Peyer's patch (tissue), 4 donors: ENCODE results near the gene EVL. TPM values are rescaled to one million over a fixed set of nuclear protein-coding genes. Genes with fewer than 3 reads are reported as not detected.

ENCODE experiments used
- DNase-seq, 3 donors: peaks; one replicate each; pipeline ENCODE4 v3.0.0-alpha.2; 2017 to 2019
- H3K27ac ChIP-seq, 4 donors: fragments of 200-600 bp; sonication (generic); one replicate each; pipeline ENCODE4 v1.5.1; 2016 to 2019
- H3K27me3 ChIP-seq, 2 donors: fragments of 200-600 bp; sonication (generic); one replicate each; pipeline ENCODE4 v1.5.1; 2019
- H3K36me3 ChIP-seq, 3 donors: fragments of 200-600 bp; sonication (generic); one replicate each; pipeline ENCODE4 v1.5.1; 2016 to 2019
- H3K4me1 ChIP-seq, 4 donors: fragments of 200-600 bp; sonication (generic); one replicate each; pipeline ENCODE4 v1.5.1; 2016 to 2019
- H3K4me3 ChIP-seq, 4 donors: fragments of 200-600 bp; sonication (generic); 1 replicate in 3 of 4; 2 replicates in 1 of 4; pipeline ENCODE4 v1.5.1; 2016 to 2019; ENCODE audit warnings: mild to moderate bottlenecking in 1 of 4
- H3K9me3 ChIP-seq, 4 donors: fragments of 200-600 bp; sonication (generic); one replicate each; pipeline ENCODE4 v1.5.1; 2016 to 2019; ENCODE audit warnings: mild to moderate bottlenecking in 1 of 4
- CTCF ChIP-seq, 6 experiments: fragments of 450-650 bp in 4 of 6; fragments of 200-600 bp in 2 of 6; sonication (generic) in 1 of 6; IDR thresholded peaks; one replicate each; pipeline ENCODE4 v1.5.1; 2017 to 2019; ENCODE audit warnings: antibody characterized with exemption in 6 of 6, mild to moderate bottlenecking in 3 of 6, moderate library complexity in 1 of 6
- POLR2A ChIP-seq, 2 donors: fragments of 450-650 bp; IDR thresholded peaks; one replicate each; pipeline ENCODE4 v1.5.1; 2017; ENCODE audit warnings: antibody characterized with exemption in 2 of 2, mild to moderate bottlenecking in 2 of 2, moderate library complexity in 2 of 2
- total RNA-seq, 4 donors: library from RNA; depleted of rRNA; stranded (reverse); fragments of >200 nt; gene quantifications; one replicate each; pipeline ENCODE4 v1.1.0, GENCODE V29; 2016

EVL gene
- total RNA-seq, 4 donors from 2014 or later, result 44.9 to 409 (median 110) TPM

- peak overlapping the region; percentile 76 to 95 (median 88) for H3K27ac ChIP-seq
- H3K4me3 ChIP-seq, result peak overlapping the region in 1 of 4 donors; percentile 21
- H3K36me3 ChIP-seq, result peaks cover 0 to 15% (median 0%) of the 10 kb centered on the region in 3 donors
- peaks cover 13 to 98% (median 31%) of the 10 kb centered on the region in 4 donors for H3K4me1 ChIP-seq
- H3K27me3 ChIP-seq, result no peaks in the 10 kb centered on the region
- peak in 4 of 6 experiments; percentile 15 to 53 (median 46) for TF ChIP-seq CTCF (IDR thresholded peaks at IDR 0.05)
- TF ChIP-seq POLR2A (IDR thresholded peaks at IDR 0.05), result peak in 1 of 2 donors; percentile 18
- peak; percentile 46 to 86 (median 79) for DNase-seq
- H3K9me3 ChIP-seq, result no peaks in the 10 kb centered on the region
Measured at GRCh38 chr14:100146531-100147091, 81.4 kb downstream of the EVL start.

- peak; percentile 81 to 90 (median 84) for DNase-seq
- TF ChIP-seq POLR2A (IDR thresholded peaks at IDR 0.05) (no peak), CTCF (IDR thresholded peaks at IDR 0.05) (no peak)
- H3K4me3 ChIP-seq, result peak overlapping the region in 2 of 4 donors; percentile 10 to 21
- H3K27ac ChIP-seq, result peak overlapping the region; percentile 76 to 95 (median 88)
- H3K9me3 ChIP-seq, result no peaks in the 10 kb centered on the region
- peaks cover 0 to 10% (median 0%) of the 10 kb centered on the region in 3 donors for H3K36me3 ChIP-seq
- no peaks in the 10 kb centered on the region for H3K27me3 ChIP-seq
- H3K4me1 ChIP-seq, result peaks cover 13 to 97% (median 31%) of the 10 kb centered on the region in 4 donors
Measured at GRCh38 chr14:100147181-100147631, 82.0 kb downstream of the EVL start.

- Histone ChIP-seq H3K27me3 (no peaks in the 10 kb centered on the region), H3K4me1 (peaks cover 13 to 90% (median 30%) of the 10 kb centered on the region in 4 donors), H3K4me3 (peak overlapping the region in 1 of 4 donors; percentile 10), H3K27ac (peak overlapping the region; percentile 76 to 95 (median 88)), H3K9me3 (no peaks in the 10 kb centered on the region), H3K36me3 (peaks cover 0 to 10% (median 0%) of the 10 kb centered on the region in 3 donors)
- TF ChIP-seq POLR2A (IDR thresholded peaks at IDR 0.05) (no peak), CTCF (IDR thresholded peaks at IDR 0.05) (no peak)
- DNase-seq, result peak; percentile 73 to 82 (median 77)
Measured at GRCh38 chr14:100147691-100148464, 82.7 kb downstream of the EVL start.

- TF ChIP-seq POLR2A (IDR thresholded peaks at IDR 0.05) (no peak), CTCF (IDR thresholded peaks at IDR 0.05) (no peak)
- DNase-seq, result no peak
- Histone ChIP-seq H3K27ac (peak overlapping the region; percentile 76 to 95 (median 88)), H3K27me3 (no peaks in the 10 kb centered on the region), H3K36me3 (peaks cover 0 to 10% (median 0%) of the 10 kb centered on the region in 3 donors), H3K4me1 (peaks cover 13 to 78% (median 30%) of the 10 kb centered on the region in 4 donors), H3K9me3 (no peaks in the 10 kb centered on the region), H3K4me3 (no peak overlapping the region)
Measured at GRCh38 chr14:100148837-100149731, 83.9 kb downstream of the EVL start.
